Naive thymus-derived CD4-positive, alpha-beta T cell (primary cell): ENCODE data around the gene TEX53. TPM values are rescaled to one million over a fixed set of nuclear protein-coding genes. Genes with fewer than 3 reads are reported as not detected.

Experiments
- ATAC-seq: fragments of 150-1000 bp; cut with Tn5 transposase; 2 replicates; pipeline ENCODE4 v1.10.0; 2021; ENCODE audit warnings: mild to moderate bottlenecking, moderate library complexity
- CTCF ChIA-PET: fragments of 350-600 bp; sonication (Branson Sonifier 250); formaldehyde crosslinking; loops from one replicate; lab custom pipeline; 2021; ENCODE audit warnings: antibody characterized with exemption; lab: Charles Lee
- POLR2A ChIA-PET: fragments of 350-600 bp; sonication (Branson Sonifier 250); formaldehyde crosslinking; loops from one replicate; lab custom pipeline; 2021; ENCODE audit warnings: antibody characterized with exemption, inconsistent platforms; lab: Charles Lee
- DNase-seq, 9 donors: peaks; one replicate each; pipeline versions ENCODE4 v3.0.0 to v3.0.0-alpha.2; 2020 to 2022; ENCODE audit warnings: mixed read lengths in 1 of 9
- H3K27ac ChIP-seq: one replicate; pipeline ENCODE4 v1.7.0; 2013; ENCODE audit warnings: mild to moderate bottlenecking, low read depth, low read length, moderate library complexity
- H3K27me3 ChIP-seq, 2 donors: one replicate each; pipeline ENCODE4 v1.7.0; 2013; ENCODE audit warnings: low read length in 2 of 2, mild to moderate bottlenecking in 2 of 2, moderate library complexity in 2 of 2; ENCODE audit not compliant: control insufficient read depth in 2 of 2, insufficient read depth in 2 of 2
- H3K36me3 ChIP-seq, 3 experiments: 1 replicate in 2 of 3; 2 replicates in 1 of 3; pipeline ENCODE4 v1.7.0; 2013; ENCODE audit warnings: low read length in 3 of 3, mild to moderate bottlenecking in 3 of 3, moderate library complexity in 1 of 3; ENCODE audit not compliant: insufficient read depth in 3 of 3, control insufficient read depth in 2 of 3
- H3K4me1 ChIP-seq, 2 donors: one replicate each; pipeline ENCODE4 v1.7.0; 2013; ENCODE audit warnings: low read length in 2 of 2, mild to moderate bottlenecking in 2 of 2, moderate library complexity in 1 of 2; ENCODE audit not compliant: control insufficient read depth in 2 of 2, insufficient read depth in 2 of 2
- H3K4me3 ChIP-seq: 2 replicates; pipeline ENCODE4 v1.7.0; 2013; ENCODE audit warnings: mild to moderate bottlenecking, low read length
- H3K9me3 ChIP-seq, 3 experiments: 1 replicate in 2 of 3; 2 replicates in 1 of 3; pipeline ENCODE4 v1.7.0; 2013; ENCODE audit warnings: low read length in 3 of 3; ENCODE audit not compliant: control insufficient read depth in 2 of 3
- H3K27ac Mint-ChIP-seq, 9 donors: one replicate each; pipeline ENCODE4 v1.8.0; 2020 to 2022; ENCODE audit warnings: mixed read lengths in 9 of 9, mild to moderate bottlenecking in 8 of 9, moderate library complexity in 5 of 9, inconsistent platforms in 2 of 9
- H3K27me3 Mint-ChIP-seq, 5 donors: one replicate each; pipeline ENCODE4 v1.8.0; 2021 to 2022; ENCODE audit warnings: mixed read lengths in 5 of 5, mild to moderate bottlenecking in 1 of 5
- H3K36me3 Mint-ChIP-seq, 5 donors: one replicate each; pipeline ENCODE4 v1.8.0; 2020 to 2022; ENCODE audit warnings: mixed read lengths in 5 of 5, mild to moderate bottlenecking in 3 of 5, inconsistent platforms in 1 of 5
- H3K4me1 Mint-ChIP-seq, 7 donors: one replicate each; pipeline ENCODE4 v1.8.0; 2020 to 2022; ENCODE audit warnings: mixed read lengths in 7 of 7, mild to moderate bottlenecking in 3 of 7, inconsistent platforms in 1 of 7
- H3K4me3 Mint-ChIP-seq, 10 donors: one replicate each; pipeline ENCODE4 v1.8.0; 2020 to 2022; ENCODE audit warnings: mild to moderate bottlenecking in 10 of 10, mixed read lengths in 10 of 10, moderate library complexity in 6 of 10, inconsistent platforms in 2 of 10
- H3K9me3 Mint-ChIP-seq, 11 donors: one replicate each; pipeline ENCODE4 v1.8.0; 2020 to 2022; ENCODE audit warnings: mixed read lengths in 11 of 11, mild to moderate bottlenecking in 4 of 11, inconsistent platforms in 1 of 11, moderate library complexity in 1 of 11
- intact Hi-C, 2 donors: fragments of 100-400 bp; cut with micrococcal nuclease; formaldehyde crosslinking; loops; one replicate each; pipeline ENCODE4 v1.15.1; 2023
- polyA plus RNA-seq, 2 donors: library from polyadenylated mRNA; unstranded; fragments of 300-500 nt; fragmentation: Illumina TruSeq; gene quantifications; one replicate each; pipeline ENCODE4 v1.2.3, GENCODE V29; 2021
- total RNA-seq, 6 experiments: library from RNA in 5 of 6; stranded (reverse) in 5 of 6; gene quantifications; 1 replicate in 5 of 6; 2 replicates in 1 of 6; pipeline ENCODE4 v1.2.3 and lab custom pipeline; 2021 to 2026

Gene TEX53
- total and polyA plus RNA-seq, 7 experiments from 2014 or later = not detected

DNA sequence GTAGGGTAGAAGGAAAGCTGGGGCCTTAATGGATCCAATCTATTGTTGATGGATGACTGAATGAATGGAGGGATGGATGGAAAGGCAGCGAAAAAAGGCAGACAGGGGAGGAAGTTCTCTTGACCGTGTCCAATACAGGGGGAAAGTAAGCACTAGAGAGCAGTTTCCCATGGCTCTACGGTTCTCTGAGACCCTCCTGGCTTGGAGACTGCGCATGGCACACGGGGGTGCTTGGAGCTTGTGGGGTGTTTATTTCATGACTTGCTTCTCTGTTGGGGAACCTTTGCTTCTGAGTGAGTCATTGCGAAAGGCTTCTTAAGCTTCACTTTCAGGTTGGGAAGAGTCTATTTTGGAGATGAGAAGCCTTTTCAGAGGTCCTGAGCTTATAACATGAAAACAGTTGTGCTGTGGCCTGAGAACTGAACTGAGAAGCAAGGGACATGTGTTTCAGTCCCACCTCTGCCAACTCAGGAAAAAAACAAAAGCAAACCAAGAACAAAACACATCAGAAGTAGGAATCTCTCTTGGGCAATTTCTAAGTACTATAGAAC, 37.2 kb upstream of the TEX53 start:
- ChIA-PET POLR2A (no interaction called here), CTCF (interaction anchor here (0.9 to 1.5 kb wide), 2 partner anchors 11 to 44 kb away, joined by 3 to 5 read pairs; no protein-coding TSS in a partner anchor)
- intact Hi-C loops = no loop called here
- Mint-ChIP-seq H3K9me3 (peaks cover 0 to 5% (median 0%) of the 10 kb centered on the region in 11 donors), H3K4me1 (peaks cover 12 to 91% (median 21%) of the 10 kb centered on the region in 7 donors), H3K27ac (peak overlapping the region in 2 of 9 donors; percentile 38 to 88), H3K4me3 (peak overlapping the region in 1 of 10 donors; percentile 64), H3K27me3 (no peaks in the 10 kb centered on the region), H3K36me3 (peaks cover 0 to 40% (median 0%) of the 10 kb centered on the region in 5 donors)
- no peaks in the 10 kb centered on the region for H3K36me3 ChIP-seq
- no peak overlapping the region for H3K27ac ChIP-seq
- peaks cover 0 to 37% of the 10 kb centered on the region in 2 donors for H3K4me1 ChIP-seq
- no peaks in the 10 kb centered on the region for H3K27me3 ChIP-seq
- no peak for ATAC-seq
- H3K9me3 ChIP-seq = no peaks in the 10 kb centered on the region
- no peak overlapping the region for H3K4me3 ChIP-seq
- DNase-seq = no peak

- Mint-ChIP-seq H3K36me3 (peaks cover 0 to 39% (median 0%) of the 10 kb centered on the region in 5 donors), H3K27ac (peak overlapping the region in 2 of 9 donors; percentile 38 to 88), H3K4me1 (peaks cover 12 to 87% (median 21%) of the 10 kb centered on the region in 7 donors), H3K9me3 (peaks cover 0 to 3% (median 0%) of the 10 kb centered on the region in 11 donors), H3K27me3 (no peaks in the 10 kb centered on the region), H3K4me3 (peak overlapping the region in 1 of 10 donors; percentile 64)
- ChIA-PET POLR2A (no interaction called here), CTCF (interaction anchor here (1.5 kb wide), 1 partner anchor 11 kb away, joined by 3 read pairs; no protein-coding TSS in a partner anchor)
- H3K4me3 ChIP-seq = no peak overlapping the region
- no peaks in the 10 kb centered on the region for H3K36me3 ChIP-seq
- no peak overlapping the region for H3K27ac ChIP-seq
- peaks cover 0 to 38% of the 10 kb centered on the region in 2 donors for H3K4me1 ChIP-seq
- no peak for DNase-seq
- H3K9me3 ChIP-seq = no peaks in the 10 kb centered on the region
- intact Hi-C loops = no loop called here
- no peak for ATAC-seq
- no peaks in the 10 kb centered on the region for H3K27me3 ChIP-seq
Measured at GRCh38 chr9:114694146-114694545, 36.5 kb upstream of the TEX53 start.

DNA sequence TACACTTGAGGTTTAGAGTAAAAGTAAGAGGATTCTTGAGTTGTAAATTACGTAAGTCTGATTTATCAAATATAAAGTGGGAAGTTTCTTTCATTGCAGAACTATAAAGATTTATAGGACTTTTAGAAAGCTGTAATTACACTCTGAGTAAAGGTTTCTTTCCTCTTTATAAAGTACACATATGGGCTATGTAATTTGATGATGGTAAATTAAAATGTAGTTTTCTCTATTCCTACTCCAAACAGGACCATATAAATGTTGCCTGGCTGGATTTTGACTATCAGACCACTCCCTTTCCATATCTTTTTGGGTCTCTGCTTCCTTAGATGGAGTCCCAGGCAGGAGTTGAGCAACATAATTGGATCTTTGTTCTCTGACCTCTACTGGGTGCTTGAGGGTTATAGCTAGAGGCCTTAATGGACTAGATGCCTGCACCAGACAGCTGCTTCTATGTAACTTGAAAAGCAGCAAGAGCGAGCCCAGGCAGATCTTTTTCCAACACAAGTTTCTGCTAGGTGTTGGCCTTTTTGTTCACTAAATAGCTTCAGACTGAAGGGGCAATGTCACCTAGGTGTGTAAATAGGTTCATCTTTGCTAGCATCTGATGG, 35.7 kb upstream of the TEX53 start:
- no peak for ATAC-seq
- no peak overlapping the region for H3K4me3 Mint-ChIP-seq
- peaks cover 0 to 42% (median 0%) of the 10 kb centered on the region in 5 donors for H3K36me3 Mint-ChIP-seq
- peaks cover 0 to 9% (median 0%) of the 10 kb centered on the region in 11 donors for H3K9me3 Mint-ChIP-seq
- no peaks in the 10 kb centered on the region for H3K27me3 Mint-ChIP-seq
- intact Hi-C loops = no loop called here
- Histone ChIP-seq H3K27ac (no peak overlapping the region), H3K4me3 (no peak overlapping the region), H3K27me3 (no peaks in the 10 kb centered on the region), H3K9me3 (no peaks in the 10 kb centered on the region), H3K4me1 (peaks cover 0 to 38% of the 10 kb centered on the region in 2 donors), H3K36me3 (no peaks in the 10 kb centered on the region)
- H3K4me1 Mint-ChIP-seq = peaks cover 12 to 91% (median 21%) of the 10 kb centered on the region in 7 donors
- ChIA-PET POLR2A (no interaction called here), CTCF (interaction anchor here (1.5 kb wide), 1 partner anchor 10 kb away, joined by 3 read pairs; no protein-coding TSS in a partner anchor)
- DNase-seq = no peak
- H3K27ac Mint-ChIP-seq = peak overlapping the region in 2 of 9 donors; percentile 38 to 91

DNA sequence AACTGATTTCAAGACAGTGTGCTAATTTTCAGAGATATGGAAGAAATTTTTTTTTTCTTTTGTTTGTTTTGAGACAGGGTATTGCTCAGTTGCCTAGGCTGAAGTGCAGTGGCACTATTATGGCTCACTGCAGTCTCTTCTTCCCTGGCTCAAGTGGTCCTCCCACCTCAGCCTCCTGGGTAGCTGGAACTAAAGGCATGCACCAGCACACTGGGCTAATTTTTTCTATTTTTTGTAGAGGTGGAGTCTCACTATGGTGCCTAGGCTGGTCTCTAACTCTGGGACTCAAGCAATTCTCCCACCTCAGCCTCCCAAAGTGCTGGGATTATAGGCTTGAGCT, 34.3 kb upstream of the TEX53 start:
- Histone ChIP-seq H3K27me3 (no peaks in the 10 kb centered on the region), H3K36me3 (no peaks in the 10 kb centered on the region), H3K27ac (no peak overlapping the region), H3K9me3 (no peaks in the 10 kb centered on the region), H3K4me1 (peaks cover 0 to 29% of the 10 kb centered on the region in 2 donors), H3K4me3 (no peak overlapping the region)
- ATAC-seq = no peak
- ChIA-PET CTCF (interaction anchor here (0.6 to 2.0 kb wide), 2 partner anchors 11 to 47 kb away, joined by 3 to 7 read pairs; partner anchors contain the start of gene TEX48), POLR2A (no interaction called here)
- Mint-ChIP-seq H3K36me3 (peaks cover 0 to 42% (median 0%) of the 10 kb centered on the region in 5 donors), H3K27ac (peak overlapping the region in 4 of 9 donors; percentile 64 to 91 (median 80)), H3K4me1 (peaks cover 6 to 89% (median 12%) of the 10 kb centered on the region in 7 donors), H3K27me3 (no peaks in the 10 kb centered on the region), H3K9me3 (peaks cover 0 to 13% (median 0%) of the 10 kb centered on the region in 11 donors), H3K4me3 (peak overlapping the region in 2 of 10 donors; percentile 10 to 66)
- intact Hi-C loops = loop anchor here in 1 of 2 donors (1.0 to 2.0 kb wide), 9 partner anchors 7 to 297 kb away; partner anchors contain the start of genes TEX48 and TNFSF8
- DNase-seq = no peak

DNA sequence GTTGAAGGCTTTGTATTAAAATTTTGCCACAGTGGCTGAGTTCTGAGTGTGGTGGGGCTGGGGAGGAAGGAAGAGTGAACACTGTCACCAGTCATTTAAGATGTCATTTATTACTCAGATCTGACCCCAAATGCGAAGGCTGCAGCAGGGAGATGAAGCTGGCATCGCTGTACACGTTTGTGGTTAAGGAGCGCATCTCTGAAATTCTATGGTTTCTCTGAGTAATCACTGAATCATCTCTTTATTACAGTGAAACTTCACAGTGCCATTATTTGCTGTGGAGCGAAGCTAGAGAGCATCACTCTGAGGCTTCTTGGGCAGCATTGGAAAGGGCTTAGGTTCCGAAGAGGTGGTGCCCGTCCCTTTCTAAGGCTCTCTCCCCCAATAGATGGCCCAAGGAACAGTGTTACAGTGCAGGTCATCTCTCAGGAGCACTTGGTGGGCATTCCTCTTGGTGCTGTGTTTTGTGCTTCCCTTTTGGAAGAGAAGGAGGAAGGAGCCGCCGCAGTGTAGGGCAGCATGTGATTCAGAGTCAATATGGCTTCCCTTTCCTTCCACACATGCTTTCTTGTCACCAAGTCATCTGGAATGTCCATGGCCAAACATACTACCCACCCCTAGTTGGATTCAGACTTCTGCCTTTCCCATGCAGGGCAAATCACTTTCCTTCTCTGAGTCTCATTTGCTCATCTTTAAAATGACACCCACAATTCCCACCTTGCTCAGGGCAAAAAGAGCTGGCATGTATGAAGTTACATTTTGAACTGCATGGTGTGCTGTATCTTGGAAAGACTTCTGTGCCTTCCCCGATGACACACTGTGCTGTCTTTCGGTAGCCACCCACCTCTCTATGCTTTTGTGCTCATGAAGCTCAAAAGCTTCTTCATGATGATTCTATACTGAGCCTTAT, 33.7 kb upstream of the TEX53 start:
- H3K36me3 Mint-ChIP-seq = peaks cover 0 to 49% (median 0%) of the 10 kb centered on the region in 5 donors
- H3K27ac ChIP-seq = no peak overlapping the region
- no peaks in the 10 kb centered on the region for H3K9me3 ChIP-seq
- no peaks in the 10 kb centered on the region for H3K36me3 ChIP-seq
- ATAC-seq (peak; percentile 84), DNase-seq (peak in 5 of 9 donors; percentile 4 to 66 (median 6))
- H3K27me3 ChIP-seq = no peaks in the 10 kb centered on the region
- POLR2A ChIA-PET = no interaction called here
- peaks cover 0 to 24% of the 10 kb centered on the region in 2 donors for H3K4me1 ChIP-seq
- no peaks in the 10 kb centered on the region for H3K27me3 Mint-ChIP-seq
- H3K4me1 Mint-ChIP-seq = peaks cover 6 to 90% (median 12%) of the 10 kb centered on the region in 7 donors
- peak overlapping the region in 8 of 10 donors; percentile 0 to 66 (median 12) for H3K4me3 Mint-ChIP-seq
- H3K27ac Mint-ChIP-seq = peak overlapping the region in 4 of 9 donors; percentile 64 to 91 (median 80)
- H3K4me3 ChIP-seq = peak overlapping the region; percentile 2
- intact Hi-C loops = loop anchor here in 1 of 2 donors (1.0 to 2.0 kb wide), 9 partner anchors 8 to 298 kb away; partner anchors contain the start of genes TEX48 and TNFSF8
- CTCF ChIA-PET = interaction anchor here (0.6 to 2.0 kb wide), 3 partner anchors 10 to 48 kb away, joined by 3 to 7 read pairs (median 4); partner anchors contain the start of gene TEX48
- H3K9me3 Mint-ChIP-seq = peaks cover 0 to 15% (median 0%) of the 10 kb centered on the region in 11 donors

DNA sequence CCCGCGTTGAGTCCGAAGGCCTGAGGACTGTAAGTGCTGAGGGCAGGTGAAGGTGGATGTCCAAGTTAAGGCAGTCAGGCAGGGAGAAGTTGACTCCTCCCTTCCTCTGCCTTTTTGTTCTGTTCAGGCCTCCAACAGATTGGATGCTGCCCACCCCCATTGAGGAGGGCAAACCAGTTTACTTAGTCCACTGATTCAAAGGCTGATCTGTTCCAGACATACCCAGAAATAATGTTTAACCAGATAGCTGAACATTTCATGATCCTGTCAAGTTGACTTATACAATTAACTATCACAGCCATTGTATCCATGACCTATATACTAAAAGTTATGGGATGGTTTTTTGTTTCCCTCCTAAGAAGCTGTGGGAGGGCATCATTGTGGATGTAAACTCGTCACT, 32.7 kb upstream of the TEX53 start:
- no peak for DNase-seq

More for the DNA sequence above, 32.7 kb upstream of the TEX53 start:
- Histone ChIP-seq H3K36me3 (no peaks in the 10 kb centered on the region), H3K27ac (no peak overlapping the region), H3K4me1 (peaks cover 5 to 24% of the 10 kb centered on the region in 2 donors), H3K4me3 (no peak overlapping the region), H3K9me3 (no peaks in the 10 kb centered on the region), H3K27me3 (no peaks in the 10 kb centered on the region)
- ChIA-PET POLR2A (no interaction called here), CTCF (interaction anchor here (1.6 to 2.0 kb wide), 2 partner anchors 9 to 48 kb away, joined by 4 to 7 read pairs; partner anchors contain the start of gene TEX48)
- no peaks in the 10 kb centered on the region for H3K27me3 Mint-ChIP-seq
- peaks cover 6 to 92% (median 12%) of the 10 kb centered on the region in 7 donors for H3K4me1 Mint-ChIP-seq
- peak overlapping the region in 1 of 10 donors; percentile 66 for H3K4me3 Mint-ChIP-seq
- H3K27ac Mint-ChIP-seq = peak overlapping the region in 2 of 9 donors; percentile 80 to 91
- peaks cover 0 to 51% (median 0%) of the 10 kb centered on the region in 5 donors for H3K36me3 Mint-ChIP-seq
- peaks cover 0 to 20% (median 0%) of the 10 kb centered on the region in 11 donors for H3K9me3 Mint-ChIP-seq
- no peak for ATAC-seq
- intact Hi-C loops = loop anchor here in 1 of 2 donors (2.0 kb wide), 3 partner anchors 48 to 218 kb away; no protein-coding TSS in a partner anchor
